Measurements from ENCODE around the gene TMEM62. TPM values are rescaled to one million over a fixed set of nuclear protein-coding genes. Genes with fewer than 3 reads are reported as not detected.

TMEM62 gene
- polyA plus RNA-seq, 1 donor from 2014 or later = 8.7 TPM

DNA sequence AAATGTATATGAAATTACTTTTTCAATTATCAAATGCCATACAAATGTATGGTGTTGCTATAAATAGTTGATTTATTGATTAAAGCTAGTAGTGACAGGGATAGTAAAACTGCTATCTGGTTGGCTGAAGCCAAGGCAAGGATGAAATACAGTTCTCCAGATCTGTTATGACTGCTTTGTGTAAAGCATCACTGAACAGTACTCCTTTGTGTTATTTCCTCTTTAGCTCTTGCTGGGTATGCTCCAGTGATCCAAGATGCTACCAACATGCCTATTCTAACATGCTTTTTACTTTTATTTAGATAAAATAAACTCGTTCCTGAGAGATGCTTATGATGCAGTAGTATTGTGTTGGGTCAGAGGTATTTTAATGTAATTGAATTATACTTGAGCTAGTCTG is 15.1 kb upstream of the TMEM62 start:
- no peak overlapping the region for H3K4me3 ChIP-seq (ENCODE audit: low read length)
- H4K20me1 ChIP-seq (ENCODE audit: insufficient read depth) = no peaks in the 10 kb centered on the region
- H3K79me2 ChIP-seq (replicated peaks; ENCODE audit: insufficient read depth, low read length) = no peaks in the 10 kb centered on the region
- H3K9me3 ChIP-seq (ENCODE audit: low read length) = no peaks in the 10 kb centered on the region
- H3K27me3 ChIP-seq (ENCODE audit: insufficient read depth, low read depth, low read length) = peaks cover 5% of the 10 kb centered on the region
- TF ChIP-seq POLR2AphosphoS5 (IDR thresholded peaks at IDR 0.05) (no peak), MXI1 (conservative IDR thresholded peaks at IDR 0.05; ENCODE audit: poor library complexity, severe bottlenecking) (no peak), EP300 (conservative IDR thresholded peaks at IDR 0.05; ENCODE audit: poor library complexity, severe bottlenecking) (no peak), SMC3 (conservative IDR thresholded peaks at IDR 0.05; ENCODE audit: poor library complexity) (no peak)
- H3K36me3 ChIP-seq (ENCODE audit: insufficient read depth, low read length) = no peaks in the 10 kb centered on the region
- no peak overlapping the region for H3K4me2 ChIP-seq (ENCODE audit: low read length)
- H3K9me2 ChIP-seq (ENCODE audit: insufficient read depth, low read length) = no peaks in the 10 kb centered on the region
- H3K27ac ChIP-seq (ENCODE audit: low read length) = no peak overlapping the region
- H2AFZ ChIP-seq (ENCODE audit: low read depth, low read length) = no peak overlapping the region
- H3K9ac ChIP-seq (ENCODE audit: low read length) = no peak overlapping the region
- no peaks in the 10 kb centered on the region for H3F3A ChIP-seq (ENCODE audit: insufficient read depth, low read length, poor library complexity, severe bottlenecking)

DNA sequence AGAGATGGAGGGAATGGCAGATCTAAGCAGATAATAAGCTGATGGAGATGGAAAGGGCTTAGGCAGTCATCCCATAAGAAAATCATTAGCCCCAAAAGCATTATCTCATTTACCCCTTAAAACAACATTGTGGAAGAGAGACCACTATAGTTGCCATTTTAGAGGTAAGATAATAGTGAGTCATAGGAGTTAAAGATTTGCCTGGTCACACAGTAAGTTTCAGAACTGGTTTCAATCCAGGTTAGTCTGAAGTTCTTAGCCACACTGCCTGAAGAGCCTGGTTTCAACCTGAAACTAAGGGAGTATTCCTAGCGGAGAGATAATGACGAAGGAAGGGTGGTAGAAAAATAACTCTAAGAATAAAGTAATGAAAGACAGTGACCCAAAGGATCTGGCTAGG is 14.6 kb upstream of the TMEM62 start:
- Histone ChIP-seq H3K79me2 (replicated peaks; ENCODE audit: insufficient read depth, low read length) (no peaks in the 10 kb centered on the region), H4K20me1 (ENCODE audit: insufficient read depth) (no peaks in the 10 kb centered on the region), H3K27me3 (ENCODE audit: insufficient read depth, low read depth, low read length) (peaks cover 5% of the 10 kb centered on the region), H3K36me3 (ENCODE audit: insufficient read depth, low read length) (no peaks in the 10 kb centered on the region), H3K4me3 (ENCODE audit: low read length) (no peak overlapping the region), H3F3A (ENCODE audit: insufficient read depth, low read length, poor library complexity, severe bottlenecking) (no peaks in the 10 kb centered on the region), H2AFZ (ENCODE audit: low read depth, low read length) (no peak overlapping the region), H3K9me2 (ENCODE audit: insufficient read depth, low read length) (no peaks in the 10 kb centered on the region), H3K9me3 (ENCODE audit: low read length) (no peaks in the 10 kb centered on the region), H3K9ac (ENCODE audit: low read length) (no peak overlapping the region), H3K27ac (ENCODE audit: low read length) (no peak overlapping the region), H3K4me2 (ENCODE audit: low read length) (no peak overlapping the region)
- no peak for TF ChIP-seq POLR2AphosphoS5 (IDR thresholded peaks at IDR 0.05)
- no peak for TF ChIP-seq EZH2 (IDR thresholded peaks at IDR 0.05; ENCODE audit: borderline replicate concordance, insufficient read depth, low read length, poor library complexity, severe bottlenecking)
- no peak for TF ChIP-seq RAD21 (conservative IDR thresholded peaks at IDR 0.05)
- no peak for TF ChIP-seq TAF1 (IDR thresholded peaks at IDR 0.05; ENCODE audit: low read depth)
- TF ChIP-seq, protein P1, sequence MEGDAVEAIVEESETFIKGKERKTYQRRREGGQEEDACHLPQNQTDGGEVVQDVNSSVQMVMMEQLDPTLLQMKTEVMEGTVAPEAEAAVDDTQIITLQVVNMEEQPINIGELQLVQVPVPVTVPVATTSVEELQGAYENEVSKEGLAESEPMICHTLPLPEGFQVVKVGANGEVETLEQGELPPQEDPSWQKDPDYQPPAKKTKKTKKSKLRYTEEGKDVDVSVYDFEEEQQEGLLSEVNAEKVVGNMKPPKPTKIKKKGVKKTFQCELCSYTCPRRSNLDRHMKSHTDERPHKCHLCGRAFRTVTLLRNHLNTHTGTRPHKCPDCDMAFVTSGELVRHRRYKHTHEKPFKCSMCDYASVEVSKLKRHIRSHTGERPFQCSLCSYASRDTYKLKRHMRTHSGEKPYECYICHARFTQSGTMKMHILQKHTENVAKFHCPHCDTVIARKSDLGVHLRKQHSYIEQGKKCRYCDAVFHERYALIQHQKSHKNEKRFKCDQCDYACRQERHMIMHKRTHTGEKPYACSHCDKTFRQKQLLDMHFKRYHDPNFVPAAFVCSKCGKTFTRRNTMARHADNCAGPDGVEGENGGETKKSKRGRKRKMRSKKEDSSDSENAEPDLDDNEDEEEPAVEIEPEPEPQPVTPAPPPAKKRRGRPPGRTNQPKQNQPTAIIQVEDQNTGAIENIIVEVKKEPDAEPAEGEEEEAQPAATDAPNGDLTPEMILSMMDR (IDR thresholded peaks at IDR 0.05; ENCODE audit: poor library complexity, severe bottlenecking) = no peak
- TF ChIP-seq, protein P2, sequence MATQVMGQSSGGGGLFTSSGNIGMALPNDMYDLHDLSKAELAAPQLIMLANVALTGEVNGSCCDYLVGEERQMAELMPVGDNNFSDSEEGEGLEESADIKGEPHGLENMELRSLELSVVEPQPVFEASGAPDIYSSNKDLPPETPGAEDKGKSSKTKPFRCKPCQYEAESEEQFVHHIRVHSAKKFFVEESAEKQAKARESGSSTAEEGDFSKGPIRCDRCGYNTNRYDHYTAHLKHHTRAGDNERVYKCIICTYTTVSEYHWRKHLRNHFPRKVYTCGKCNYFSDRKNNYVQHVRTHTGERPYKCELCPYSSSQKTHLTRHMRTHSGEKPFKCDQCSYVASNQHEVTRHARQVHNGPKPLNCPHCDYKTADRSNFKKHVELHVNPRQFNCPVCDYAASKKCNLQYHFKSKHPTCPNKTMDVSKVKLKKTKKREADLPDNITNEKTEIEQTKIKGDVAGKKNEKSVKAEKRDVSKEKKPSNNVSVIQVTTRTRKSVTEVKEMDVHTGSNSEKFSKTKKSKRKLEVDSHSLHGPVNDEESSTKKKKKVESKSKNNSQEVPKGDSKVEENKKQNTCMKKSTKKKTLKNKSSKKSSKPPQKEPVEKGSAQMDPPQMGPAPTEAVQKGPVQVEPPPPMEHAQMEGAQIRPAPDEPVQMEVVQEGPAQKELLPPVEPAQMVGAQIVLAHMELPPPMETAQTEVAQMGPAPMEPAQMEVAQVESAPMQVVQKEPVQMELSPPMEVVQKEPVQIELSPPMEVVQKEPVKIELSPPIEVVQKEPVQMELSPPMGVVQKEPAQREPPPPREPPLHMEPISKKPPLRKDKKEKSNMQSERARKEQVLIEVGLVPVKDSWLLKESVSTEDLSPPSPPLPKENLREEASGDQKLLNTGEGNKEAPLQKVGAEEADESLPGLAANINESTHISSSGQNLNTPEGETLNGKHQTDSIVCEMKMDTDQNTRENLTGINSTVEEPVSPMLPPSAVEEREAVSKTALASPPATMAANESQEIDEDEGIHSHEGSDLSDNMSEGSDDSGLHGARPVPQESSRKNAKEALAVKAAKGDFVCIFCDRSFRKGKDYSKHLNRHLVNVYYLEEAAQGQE (IDR thresholded peaks at IDR 0.05; ENCODE audit: borderline replicate concordance) = no peak
- no peak for TF ChIP-seq SMC3 (conservative IDR thresholded peaks at IDR 0.05; ENCODE audit: poor library complexity)
- no peak for TF ChIP-seq MXI1 (conservative IDR thresholded peaks at IDR 0.05; ENCODE audit: poor library complexity, severe bottlenecking)
- no peak for TF ChIP-seq EP300 (conservative IDR thresholded peaks at IDR 0.05; ENCODE audit: poor library complexity, severe bottlenecking)
